Kidney epithelial cell (primary cell): Measurements from ENCODE around the gene GPRC6A. TPM values are rescaled to one million over a fixed set of nuclear protein-coding genes. Genes with fewer than 3 reads are reported as not detected.

Source experiments
- DNase-seq: peaks from one replicate; pipeline ENCODE4 v3.0.0-alpha.2; 2010; ENCODE audit warnings: low read depth
- H3K27me3 ChIP-seq: 2 replicates; pipeline ENCODE4 v1.6.0; 2011; ENCODE audit warnings: low read length; ENCODE audit not compliant: control insufficient read depth, insufficient read depth
- H3K36me3 ChIP-seq: 2 replicates; pipeline ENCODE4 v1.5.1; 2011; ENCODE audit warnings: low read length; ENCODE audit not compliant: control insufficient read depth, insufficient read depth
- H3K4me3 ChIP-seq: 2 replicates; pipeline ENCODE4 v1.5.1; 2011; ENCODE audit warnings: low read depth, mild to moderate bottlenecking, control low read depth, low read length
- total RNA-seq: library from RNA; depleted of rRNA; stranded (reverse); fragments of >200 nt; gene quantifications from 2 replicates; pipeline ENCODE4 v1.2.3, GENCODE V29; 2015
- TF ChIP-seq, protein P1 (sequence below): IDR thresholded peaks from 2 replicates; pipeline ENCODE4 v1.5.1; 2011; ENCODE audit warnings: mild to moderate bottlenecking, moderate library complexity, low read length, control low read depth, inconsistent platforms; ENCODE audit not compliant: insufficient read depth, poor library complexity, severe bottlenecking

The GPRC6A gene
- total RNA-seq, 1 donor from 2014 or later, result not detected

GRCh38 chr6:116772450-116772849, 56.4 kb downstream of the GPRC6A start:
- DNase-seq, result no peak
- no peaks in the 10 kb centered on the region for H3K36me3 ChIP-seq
- H3K27me3 ChIP-seq, result no peaks in the 10 kb centered on the region
- no peak overlapping the region for H3K4me3 ChIP-seq
- TF ChIP-seq, protein P1, sequence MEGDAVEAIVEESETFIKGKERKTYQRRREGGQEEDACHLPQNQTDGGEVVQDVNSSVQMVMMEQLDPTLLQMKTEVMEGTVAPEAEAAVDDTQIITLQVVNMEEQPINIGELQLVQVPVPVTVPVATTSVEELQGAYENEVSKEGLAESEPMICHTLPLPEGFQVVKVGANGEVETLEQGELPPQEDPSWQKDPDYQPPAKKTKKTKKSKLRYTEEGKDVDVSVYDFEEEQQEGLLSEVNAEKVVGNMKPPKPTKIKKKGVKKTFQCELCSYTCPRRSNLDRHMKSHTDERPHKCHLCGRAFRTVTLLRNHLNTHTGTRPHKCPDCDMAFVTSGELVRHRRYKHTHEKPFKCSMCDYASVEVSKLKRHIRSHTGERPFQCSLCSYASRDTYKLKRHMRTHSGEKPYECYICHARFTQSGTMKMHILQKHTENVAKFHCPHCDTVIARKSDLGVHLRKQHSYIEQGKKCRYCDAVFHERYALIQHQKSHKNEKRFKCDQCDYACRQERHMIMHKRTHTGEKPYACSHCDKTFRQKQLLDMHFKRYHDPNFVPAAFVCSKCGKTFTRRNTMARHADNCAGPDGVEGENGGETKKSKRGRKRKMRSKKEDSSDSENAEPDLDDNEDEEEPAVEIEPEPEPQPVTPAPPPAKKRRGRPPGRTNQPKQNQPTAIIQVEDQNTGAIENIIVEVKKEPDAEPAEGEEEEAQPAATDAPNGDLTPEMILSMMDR, result no peak

DNA sequence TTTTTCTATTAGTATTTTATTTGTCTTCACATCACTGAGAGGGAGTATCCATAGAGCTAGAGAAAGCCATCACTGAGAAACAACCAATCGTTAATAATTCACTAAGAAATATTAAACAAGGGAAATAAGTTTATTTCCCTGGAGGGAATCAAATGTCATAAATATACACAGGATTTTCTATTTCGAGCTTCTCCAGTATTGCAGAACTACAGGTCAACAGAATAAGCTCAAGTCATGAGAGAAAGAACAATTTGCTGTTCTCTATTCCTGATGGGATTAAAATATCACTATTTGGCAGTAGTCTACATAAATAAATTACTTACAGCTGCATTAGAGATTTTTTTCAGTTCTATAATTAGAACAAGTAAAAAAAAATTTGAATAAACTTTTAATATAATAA, 61.2 kb downstream of the GPRC6A start:
- no peak for DNase-seq
- H3K36me3 ChIP-seq, result no peaks in the 10 kb centered on the region
- H3K4me3 ChIP-seq, result no peak overlapping the region
- TF ChIP-seq, protein P1, result no peak
- H3K27me3 ChIP-seq, result peaks cover 18% of the 10 kb centered on the region

DNA sequence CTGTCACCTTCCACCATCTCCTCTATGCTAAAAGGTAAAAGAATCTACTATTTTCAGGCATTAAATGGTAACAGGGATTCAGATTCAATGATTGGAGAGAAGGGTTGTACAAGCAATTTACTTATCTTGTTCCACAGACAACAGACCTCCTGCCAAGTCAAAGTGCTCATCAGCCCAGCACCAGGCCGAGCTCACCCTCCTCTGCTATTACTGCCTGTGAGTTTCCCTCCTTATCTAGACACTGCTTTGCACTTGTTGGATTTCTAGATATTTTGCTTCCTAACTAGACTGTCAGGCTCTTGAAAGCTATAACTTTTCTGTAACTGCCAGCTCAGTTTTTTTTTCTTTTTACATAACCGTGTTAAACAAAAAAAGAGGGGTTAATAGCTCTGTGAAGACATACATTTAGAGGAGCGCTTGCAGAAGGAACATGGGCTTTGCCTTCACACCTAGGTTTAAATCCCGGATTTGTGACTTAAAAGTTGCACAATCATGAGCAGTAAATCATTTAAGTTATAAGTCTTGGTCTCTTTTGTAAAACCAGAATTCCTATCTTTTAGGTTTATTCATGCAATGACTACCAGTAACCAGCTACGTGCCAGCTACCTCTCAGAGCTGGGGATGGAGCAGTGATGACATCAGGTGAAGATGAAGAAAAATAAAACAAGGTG, 62.2 kb downstream of the GPRC6A start:
- TF ChIP-seq, protein P1, result no peak

DNA sequence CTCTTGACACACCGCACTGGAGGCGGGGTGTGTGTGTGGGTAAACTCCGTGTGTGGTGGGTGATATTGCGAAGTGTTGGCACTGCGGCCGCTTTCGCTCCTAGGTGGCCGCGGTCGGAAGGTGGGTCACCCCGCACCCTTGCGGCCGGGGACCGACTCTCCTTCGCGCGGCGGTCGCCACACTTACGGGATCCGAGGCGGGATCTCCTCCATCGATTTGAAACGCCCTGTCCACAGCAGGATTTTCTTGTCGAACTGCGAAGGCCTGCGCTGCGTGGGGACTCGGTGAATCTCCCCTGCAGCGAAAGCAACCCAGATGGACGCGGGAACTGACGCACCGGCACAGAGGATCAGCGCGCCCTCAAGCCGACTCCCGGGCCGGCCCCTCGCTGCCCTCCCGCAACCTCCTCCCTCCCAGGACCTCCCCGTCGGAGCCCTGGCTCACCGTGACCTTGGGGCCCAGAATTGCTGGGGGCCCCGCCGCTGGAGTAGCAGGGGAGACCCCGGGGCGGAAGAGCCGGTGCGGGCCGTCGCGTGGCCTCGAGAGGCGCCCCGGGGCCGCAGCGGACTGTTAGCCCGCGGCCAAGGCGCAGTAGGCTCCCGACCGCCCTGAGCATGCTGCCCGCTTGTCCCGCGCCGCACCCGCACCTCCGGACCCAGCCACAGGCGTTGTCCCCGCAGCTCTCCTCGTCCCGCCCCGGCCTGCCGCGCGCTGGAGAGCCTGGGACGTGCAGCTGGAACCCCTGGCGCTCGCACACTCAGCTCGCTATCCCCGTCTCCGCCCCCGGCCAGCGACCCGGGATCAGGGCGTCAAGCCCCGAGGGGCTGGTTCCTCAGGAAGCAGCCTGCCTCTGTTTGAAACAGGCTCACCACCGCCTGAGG, 63.7 kb downstream of the GPRC6A start, which contains the start of gene FAM162B:
Gene FAM162B, minus strand, starts transcription at position 759 of the 881 bp plus-strand sequence. Its CDS starts 143 bp downstream, at position 616.
- DNase-seq, result no peak
- Histone ChIP-seq H3K27me3 (peaks cover 18% of the 10 kb centered on the region), H3K4me3 (peak within 1 kb of the TSS; percentile 43), H3K36me3 (no peaks in the 10 kb centered on the region)
- TF ChIP-seq, protein P1, result no peak

More for the DNA sequence above, 62.2 kb downstream of the GPRC6A start:
- H3K27me3 ChIP-seq, result peaks cover 18% of the 10 kb centered on the region
- no peak overlapping the region for H3K4me3 ChIP-seq
- DNase-seq, result no peak
- H3K36me3 ChIP-seq, result no peaks in the 10 kb centered on the region

GRCh38 chr6:116764629-116764960, 64.3 kb downstream of the GPRC6A start:
- no peaks in the 10 kb centered on the region for H3K36me3 ChIP-seq
- TF ChIP-seq, protein P1, result no peak
- no peak for DNase-seq
- peak overlapping the region; percentile 43 for H3K4me3 ChIP-seq
- peaks cover 18% of the 10 kb centered on the region for H3K27me3 ChIP-seq
